Parathyroid adenoma (tissue), 2 donors: ENCODE measurements around the gene PHACTR2.

Experiments used
- H2AFZ ChIP-seq: fragments of 300-600 bp; sonication (generic); one replicate; pipeline ENCODE4 v1.7.0; 2017; ENCODE audit warnings: antibody characterized with exemption, mild to moderate bottlenecking
- H3K27ac ChIP-seq: fragments of 300-600 bp; sonication (generic); one replicate; pipeline ENCODE4 v1.7.0; 2017
- H3K27me3 ChIP-seq: fragments of 300-600 bp; sonication (generic); one replicate; pipeline ENCODE4 v1.7.0; 2017; ENCODE audit warnings: low read length; ENCODE audit not compliant: control insufficient read depth, insufficient read depth
- H3K36me3 ChIP-seq: fragments of 300-600 bp; sonication (generic); one replicate; pipeline ENCODE4 v1.7.0; 2017; ENCODE audit warnings: low read length; ENCODE audit not compliant: control insufficient read depth, insufficient read depth
- H3K4me1 ChIP-seq: fragments of 300-600 bp; sonication (generic); one replicate; pipeline ENCODE4 v1.7.0; 2017; ENCODE audit warnings: control low read depth
- H3K4me2 ChIP-seq: fragments of 300-600 bp; sonication (generic); one replicate; pipeline ENCODE4 v1.7.0; 2017; ENCODE audit warnings: low read length
- H3K4me3 ChIP-seq: fragments of 300-600 bp; sonication (generic); one replicate; pipeline ENCODE4 v1.7.0; 2017; ENCODE audit warnings: low read depth, low read length
- H3K79me2 ChIP-seq: fragments of 300-600 bp; sonication (generic); one replicate; pipeline ENCODE4 v1.7.0; 2017; ENCODE audit warnings: control low read depth
- H3K9ac ChIP-seq: fragments of 300-600 bp; sonication (generic); one replicate; pipeline ENCODE4 v1.7.0; 2017; ENCODE audit warnings: mild to moderate bottlenecking
- H3K9me3 ChIP-seq: fragments of 300-600 bp; sonication (generic); one replicate; pipeline ENCODE4 v1.7.0; 2017; ENCODE audit warnings: low read length; ENCODE audit not compliant: control insufficient read depth
- TF ChIP-seq, protein P1 (sequence below): fragments of 300-600 bp; sonication (generic); IDR thresholded peaks from one replicate; pipeline ENCODE4 v1.7.0; 2017; ENCODE audit warnings: antibody characterized with exemption, mild to moderate bottlenecking
- donor health status: primary hyperparathyroidism.

PHACTR2 gene

DNA sequence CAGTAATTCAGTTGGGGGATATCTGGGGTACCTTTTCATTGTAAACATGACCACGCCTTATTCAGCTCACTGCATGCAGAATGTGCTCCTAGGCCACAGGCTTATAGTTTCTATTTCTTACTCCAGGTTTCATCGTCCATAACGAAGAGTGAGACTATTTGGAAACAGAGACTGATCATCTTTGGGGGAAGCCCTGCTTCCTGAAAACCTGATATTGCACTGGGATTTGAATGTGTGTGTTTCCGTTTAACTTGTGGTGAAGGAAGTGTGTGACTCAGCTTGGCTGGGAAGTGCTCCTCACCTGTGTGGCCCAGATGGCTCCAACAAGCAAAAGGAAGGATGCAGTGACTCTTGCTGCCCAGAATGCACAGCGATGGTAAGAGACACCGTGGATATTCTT is 145.8 kb downstream of the PHACTR2 start:
- Histone ChIP-seq H3K4me1 (no peaks in the 10 kb centered on the region), H3K27me3 (no peaks in the 10 kb centered on the region), H3K36me3 (no peaks in the 10 kb centered on the region), H3K9me3 (no peaks in the 10 kb centered on the region), H3K27ac (no peak overlapping the region), H3K4me2 (no peak overlapping the region), H2AFZ (no peak overlapping the region), H3K4me3 (no peak overlapping the region), H3K9ac (no peak overlapping the region), H3K79me2 (no peaks in the 10 kb centered on the region)
- TF ChIP-seq, protein P1, sequence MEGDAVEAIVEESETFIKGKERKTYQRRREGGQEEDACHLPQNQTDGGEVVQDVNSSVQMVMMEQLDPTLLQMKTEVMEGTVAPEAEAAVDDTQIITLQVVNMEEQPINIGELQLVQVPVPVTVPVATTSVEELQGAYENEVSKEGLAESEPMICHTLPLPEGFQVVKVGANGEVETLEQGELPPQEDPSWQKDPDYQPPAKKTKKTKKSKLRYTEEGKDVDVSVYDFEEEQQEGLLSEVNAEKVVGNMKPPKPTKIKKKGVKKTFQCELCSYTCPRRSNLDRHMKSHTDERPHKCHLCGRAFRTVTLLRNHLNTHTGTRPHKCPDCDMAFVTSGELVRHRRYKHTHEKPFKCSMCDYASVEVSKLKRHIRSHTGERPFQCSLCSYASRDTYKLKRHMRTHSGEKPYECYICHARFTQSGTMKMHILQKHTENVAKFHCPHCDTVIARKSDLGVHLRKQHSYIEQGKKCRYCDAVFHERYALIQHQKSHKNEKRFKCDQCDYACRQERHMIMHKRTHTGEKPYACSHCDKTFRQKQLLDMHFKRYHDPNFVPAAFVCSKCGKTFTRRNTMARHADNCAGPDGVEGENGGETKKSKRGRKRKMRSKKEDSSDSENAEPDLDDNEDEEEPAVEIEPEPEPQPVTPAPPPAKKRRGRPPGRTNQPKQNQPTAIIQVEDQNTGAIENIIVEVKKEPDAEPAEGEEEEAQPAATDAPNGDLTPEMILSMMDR, result no peak

DNA sequence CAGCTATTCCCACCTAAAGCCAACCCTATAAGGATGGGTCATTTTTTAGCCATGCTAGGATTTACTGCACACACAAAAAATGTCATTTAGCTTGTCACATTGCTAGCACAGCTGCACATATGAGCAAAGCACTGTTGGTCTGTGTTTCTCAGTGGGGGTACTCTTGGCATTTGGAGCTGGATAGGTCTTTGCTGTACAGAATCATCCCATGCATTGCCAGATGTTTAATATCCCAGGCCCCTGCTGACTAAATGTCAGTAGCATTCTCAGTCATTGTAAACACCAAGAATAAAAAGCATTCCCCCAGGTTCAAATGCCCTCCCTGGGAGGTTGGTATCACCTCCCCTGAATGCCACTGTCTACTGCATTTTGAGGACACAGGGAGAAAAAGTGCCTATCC is 150.8 kb downstream of the PHACTR2 start:
- Histone ChIP-seq H3K4me2 (no peak overlapping the region), H3K79me2 (no peaks in the 10 kb centered on the region), H3K27me3 (no peaks in the 10 kb centered on the region), H3K36me3 (no peaks in the 10 kb centered on the region), H2AFZ (no peak overlapping the region), H3K4me1 (no peaks in the 10 kb centered on the region), H3K4me3 (no peak overlapping the region), H3K27ac (no peak overlapping the region), H3K9ac (no peak overlapping the region), H3K9me3 (no peaks in the 10 kb centered on the region)
- TF ChIP-seq, protein P1, result no peak

DNA sequence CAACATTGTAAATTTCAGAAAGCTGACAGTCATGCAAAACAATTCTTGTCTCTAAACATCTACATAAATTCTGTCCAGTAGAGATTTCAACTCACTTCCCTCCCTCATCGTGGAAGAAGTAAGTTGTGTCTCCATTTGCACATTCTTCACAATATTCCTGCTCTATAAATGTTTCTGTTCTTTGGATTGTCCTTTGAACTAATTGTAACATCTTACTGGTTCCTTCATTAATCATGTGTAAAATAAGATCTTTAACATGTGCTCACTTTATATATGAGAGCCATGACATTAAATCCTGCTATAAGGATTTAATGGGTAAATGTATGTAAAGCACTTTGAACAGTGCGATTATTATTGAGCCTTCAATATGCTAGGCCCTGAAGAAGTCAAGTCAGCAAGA is 158.4 kb downstream of the PHACTR2 start:
- no peak overlapping the region for H2AFZ ChIP-seq
- H3K4me1 ChIP-seq, result no peaks in the 10 kb centered on the region
- TF ChIP-seq, protein P1, result no peak
- H3K9me3 ChIP-seq, result no peaks in the 10 kb centered on the region
- H3K79me2 ChIP-seq, result no peaks in the 10 kb centered on the region
- H3K9ac ChIP-seq, result no peak overlapping the region
- no peaks in the 10 kb centered on the region for H3K36me3 ChIP-seq
- no peaks in the 10 kb centered on the region for H3K27me3 ChIP-seq
- H3K27ac ChIP-seq, result no peak overlapping the region
- H3K4me3 ChIP-seq, result no peak overlapping the region
- H3K4me2 ChIP-seq, result no peak overlapping the region

DNA sequence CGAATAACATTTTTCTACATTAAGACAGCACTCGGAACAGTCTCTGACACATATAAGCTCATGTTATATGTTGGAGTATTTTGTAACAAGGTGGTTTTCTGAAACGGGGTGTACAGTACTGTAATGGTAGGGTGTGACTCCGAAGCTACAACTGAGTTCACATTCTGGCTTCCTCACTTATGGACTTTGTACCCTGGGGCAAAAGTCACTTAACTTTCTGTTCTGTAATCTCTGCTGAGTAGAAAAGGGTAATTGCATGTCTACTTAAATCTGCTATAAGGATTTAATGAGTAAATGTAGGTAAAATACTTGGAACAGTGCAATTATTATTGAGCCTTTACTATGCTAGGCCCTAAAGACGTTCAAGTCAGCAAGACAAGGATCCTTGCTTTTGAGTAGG is 160.6 kb downstream of the PHACTR2 start:
- no peak overlapping the region for H3K4me2 ChIP-seq
- TF ChIP-seq, protein P1, result no peak
- H3K27me3 ChIP-seq, result no peaks in the 10 kb centered on the region
- no peak overlapping the region for H3K9ac ChIP-seq
- no peaks in the 10 kb centered on the region for H3K36me3 ChIP-seq
- no peaks in the 10 kb centered on the region for H3K9me3 ChIP-seq
- no peak overlapping the region for H3K4me3 ChIP-seq
- peaks cover 3% of the 10 kb centered on the region for H3K79me2 ChIP-seq
- no peak overlapping the region for H2AFZ ChIP-seq
- no peaks in the 10 kb centered on the region for H3K4me1 ChIP-seq
- H3K27ac ChIP-seq, result no peak overlapping the region

DNA sequence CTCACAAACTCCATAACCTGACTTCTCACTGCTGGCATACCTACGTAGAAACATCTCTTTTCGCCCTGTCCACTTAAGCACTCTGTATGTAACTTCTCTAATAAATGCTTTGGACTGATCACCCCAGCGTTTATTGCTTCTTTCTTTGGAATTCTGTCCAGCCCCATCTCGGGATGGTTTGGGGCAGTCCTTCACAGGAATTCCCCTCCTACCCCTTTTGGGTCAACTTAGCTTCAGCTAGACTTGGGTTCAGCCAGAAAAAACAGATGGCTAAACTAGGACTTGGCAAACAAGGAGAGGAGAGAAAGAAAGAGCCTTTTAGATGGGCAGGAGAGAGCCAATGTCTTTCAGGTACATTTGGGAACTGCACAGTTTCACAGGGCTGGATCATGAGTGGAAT is 161.4 kb downstream of the PHACTR2 start:
- Histone ChIP-seq H3K27ac (no peak overlapping the region), H3K27me3 (no peaks in the 10 kb centered on the region), H3K36me3 (no peaks in the 10 kb centered on the region), H3K79me2 (peaks cover 10% of the 10 kb centered on the region), H3K4me1 (peaks cover 3% of the 10 kb centered on the region), H3K4me3 (no peak overlapping the region), H3K9me3 (no peaks in the 10 kb centered on the region), H3K4me2 (no peak overlapping the region), H3K9ac (no peak overlapping the region), H2AFZ (no peak overlapping the region)
- TF ChIP-seq, protein P1, result no peak
